ENCODE results near the gene TOP2A. TPM values are rescaled to one million over a fixed set of nuclear protein-coding genes. Genes with fewer than 3 reads are reported as not detected.
A peak's percentile ranks its signal among the peaks of the same experiment; 100 is the strongest.

Gene TOP2A
- total RNA-seq, 1 experiment from 2014 or later: 230 TPM

- Mint-ChIP-seq H3K4me3 (peak overlapping the region; percentile 59 to 85), H3K9me3 (no peaks in the 10 kb centered on the region), H3K4me1 (peaks cover 62 to 66% of the 10 kb centered on the region in 2 experiments), H3K36me3 (ENCODE audit: insufficient read depth in 1 of 3, low read depth in 3 of 3) (peaks cover 8 to 13% (median 12%) of the 10 kb centered on the region in 3 experiments), H3K27ac (peak overlapping the region in 1 of 3 experiments; percentile 6; a peak in 2 of 7 replicates), H3K27me3 (ENCODE audit: low read depth) (peaks cover 86% of the 10 kb centered on the region)
- H3K23me2 ChIP-seq (ENCODE audit: insufficient read length, low read depth, low read length, poor library complexity, severe bottlenecking): peaks cover 25% of the 10 kb centered on the region
- no peak overlapping the region for H3K4ac ChIP-seq (ENCODE audit: low read depth, low read length)
- no peaks in the 10 kb centered on the region for H4K20me1 ChIP-seq (ENCODE audit: control insufficient read depth, insufficient read depth, insufficient read length)
- no peak overlapping the region for H3K18ac ChIP-seq (ENCODE audit: insufficient read length, low read depth, low read length)
- H4K91ac ChIP-seq (ENCODE audit: insufficient read length, low read depth, low read length): no peak overlapping the region
- no peak overlapping the region for H3K9ac ChIP-seq (ENCODE audit: extremely low read depth, insufficient read length, low read length)
- no peak overlapping the region for H4K5ac ChIP-seq (ENCODE audit: insufficient read length, low read depth, low read length)
- peak overlapping the region; percentile 77 for H3K4me2 ChIP-seq (ENCODE audit: insufficient read depth, insufficient read length, low read length)
- no peaks in the 10 kb centered on the region for H3K79me1 ChIP-seq (ENCODE audit: insufficient read depth, low read depth, low read length, poor library complexity, severe bottlenecking)
- H2AK5ac ChIP-seq (ENCODE audit: insufficient read length, low read length): no peak overlapping the region
- TF ChIP-seq CTCF (conservative IDR thresholded peaks at IDR 0.05): no peak
- H3K56ac ChIP-seq (ENCODE audit: insufficient read length, low read depth, low read length): no peak overlapping the region
- H3K14ac ChIP-seq (ENCODE audit: insufficient read depth, low read length): no peak overlapping the region
- no peak overlapping the region for H2BK120ac ChIP-seq (ENCODE audit: low read depth, low read length, poor library complexity, severe bottlenecking)
- no peak overlapping the region for H2BK15ac ChIP-seq (ENCODE audit: low read depth, low read length)
- H3K27ac ChIP-seq (ENCODE audit: insufficient read length, low read depth, low read length): no peak overlapping the region
- DNase-seq: no peak
- no peak overlapping the region for H2BK20ac ChIP-seq (ENCODE audit: low read depth, low read length, poor library complexity, severe bottlenecking)
- peaks cover 18% of the 10 kb centered on the region; the same call in 1 of the 2 replicates for H3K27me3 ChIP-seq (ENCODE audit: insufficient read depth, low read length)
- peaks cover 23% of the 10 kb centered on the region for H3K4me1 ChIP-seq (ENCODE audit: insufficient read depth, low read length)
- H3K23ac ChIP-seq (ENCODE audit: insufficient read length, low read depth, low read length): no peak overlapping the region
- no peak overlapping the region for H2AFZ ChIP-seq (ENCODE audit: low read length)
- no peak overlapping the region for H4K8ac ChIP-seq (replicated peaks; ENCODE audit: insufficient read length, low read depth, low read length)
- H3K9me3 ChIP-seq (ENCODE audit: control insufficient read depth, low read depth, low read length): no peaks in the 10 kb centered on the region
- no peaks in the 10 kb centered on the region for H3K79me2 ChIP-seq (ENCODE audit: insufficient read depth, low read length)
- no peak overlapping the region for H2BK12ac ChIP-seq (ENCODE audit: insufficient read length, low read depth, low read length)
- no peak overlapping the region for H3T11ph ChIP-seq (ENCODE audit: low read length)
- WGBS (ENCODE audit: extremely low coverage, insufficient read length, low lambda C conversion rate): no CpG with 5 or more reads among the region's 7 CpGs
- no peak overlapping the region for H2BK5ac ChIP-seq (ENCODE audit: insufficient read length, low read length)
These were observed 73.1 kb downstream of the TOP2A start for GRCh38 chr17:40344421-40345160.
